Stimulated activated CD4-positive, alpha-beta T cell treated with anti-CD3 and anti-CD28 coated beads, Interleukin-15, amount 100 ng/mL, for 1 hour (primary cell): ENCODE measurements around the gene UGT3A1.
"Not testable (repeated sequence)": the region's sequence is repeated elsewhere in the genome, so short reads cannot be mapped to it uniquely, and the experiment has no call there.

Source experiments
- DNase-seq, 2 donors: peaks; one replicate each; pipeline ENCODE4 v3.0.0-alpha.2; 2020; ENCODE audit warnings: low read depth in 1 of 2, low spot score in 1 of 2

Gene UGT3A1, protein sequence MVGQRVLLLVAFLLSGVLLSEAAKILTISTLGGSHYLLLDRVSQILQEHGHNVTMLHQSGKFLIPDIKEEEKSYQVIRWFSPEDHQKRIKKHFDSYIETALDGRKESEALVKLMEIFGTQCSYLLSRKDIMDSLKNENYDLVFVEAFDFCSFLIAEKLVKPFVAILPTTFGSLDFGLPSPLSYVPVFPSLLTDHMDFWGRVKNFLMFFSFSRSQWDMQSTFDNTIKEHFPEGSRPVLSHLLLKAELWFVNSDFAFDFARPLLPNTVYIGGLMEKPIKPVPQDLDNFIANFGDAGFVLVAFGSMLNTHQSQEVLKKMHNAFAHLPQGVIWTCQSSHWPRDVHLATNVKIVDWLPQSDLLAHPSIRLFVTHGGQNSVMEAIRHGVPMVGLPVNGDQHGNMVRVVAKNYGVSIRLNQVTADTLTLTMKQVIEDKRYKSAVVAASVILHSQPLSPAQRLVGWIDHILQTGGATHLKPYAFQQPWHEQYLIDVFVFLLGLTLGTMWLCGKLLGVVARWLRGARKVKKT

DNA sequence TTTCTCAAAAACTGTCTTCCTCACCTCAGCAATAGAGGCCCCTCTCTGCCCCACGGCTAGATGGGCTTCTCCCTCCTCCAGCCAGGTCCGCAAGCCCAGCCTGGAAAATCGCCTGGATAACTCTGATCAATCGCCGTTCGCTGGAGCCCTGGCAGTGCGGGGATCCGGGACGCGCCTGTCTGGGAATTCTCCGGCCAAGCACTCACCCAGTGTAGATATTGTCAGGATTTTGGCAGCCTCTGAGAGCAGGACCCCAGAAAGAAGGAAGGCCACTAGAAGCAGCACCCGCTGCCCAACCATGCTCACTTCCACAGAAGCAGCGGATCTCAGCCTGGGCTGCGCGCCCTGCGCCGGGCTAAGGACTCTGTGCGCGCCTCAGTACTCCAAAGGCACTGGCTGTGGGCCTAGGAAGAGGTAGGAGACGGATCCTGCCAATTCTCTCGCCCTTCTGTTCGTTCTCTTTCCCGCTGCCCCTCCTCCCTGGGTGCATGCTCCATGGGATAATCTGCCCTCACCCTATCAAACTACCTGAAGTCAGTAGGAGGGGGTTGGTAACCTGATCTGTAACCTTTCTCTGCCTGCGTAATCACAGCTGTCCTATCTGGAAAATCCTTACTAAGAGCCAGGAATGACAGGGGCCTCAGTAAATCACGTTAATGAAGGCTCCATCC lies at the start of gene UGT3A1:
UGT3A1 (minus strand) TSS at position 450 of the 671 bp plus-strand sequence; CDS start at position 300, 150 bp downstream.
- DNase-seq, result no peak

DNA sequence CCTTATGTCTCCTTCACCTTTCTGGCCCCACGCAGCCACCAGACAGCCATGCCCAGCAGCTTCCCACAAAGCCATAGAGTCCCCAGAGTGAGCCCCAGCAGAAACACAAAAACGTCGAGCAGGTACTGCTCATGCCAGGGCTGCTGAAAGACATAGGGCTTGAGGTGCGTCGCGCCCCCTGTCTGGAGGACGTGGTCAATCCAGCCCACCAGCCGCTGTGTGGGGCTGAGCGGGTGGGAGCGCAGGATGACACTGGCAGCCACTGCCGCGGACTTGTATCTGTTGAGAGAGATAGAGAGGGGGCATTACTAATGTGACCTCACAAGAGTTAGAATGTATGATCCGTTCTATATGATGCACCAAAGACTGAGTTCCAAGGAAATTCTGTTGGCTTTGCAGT lies 44.5 kb upstream of the UGT3A1 start:
- DNase-seq, result no peak

DNA sequence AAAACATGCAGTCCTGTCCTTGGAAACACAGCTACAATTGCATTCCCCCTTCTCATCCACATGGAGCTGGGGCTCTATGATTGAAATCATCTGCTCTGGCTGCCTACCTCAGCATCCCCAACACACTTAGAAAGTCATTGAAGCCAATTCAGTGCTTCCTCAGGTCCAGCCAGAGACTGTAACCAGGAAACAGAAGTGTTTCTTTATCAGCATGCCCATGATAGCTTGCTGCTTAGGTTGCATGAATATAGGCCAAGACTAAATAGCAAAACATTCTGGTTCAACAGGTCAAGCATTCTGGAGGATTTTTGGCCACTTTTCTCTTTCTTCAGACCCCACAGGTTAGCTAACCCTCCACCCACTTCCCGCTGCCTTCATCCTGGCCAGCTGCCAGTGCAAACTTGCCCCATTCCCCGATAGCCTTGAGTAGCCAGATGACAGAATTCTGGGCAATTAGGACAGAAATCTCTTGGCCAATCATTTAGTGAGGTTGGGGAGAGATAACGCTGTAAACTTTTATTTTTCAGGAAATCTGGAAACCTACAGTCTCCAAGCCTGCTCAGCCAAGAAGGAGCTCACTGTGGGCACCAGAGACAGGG lies 43.4 kb upstream of the UGT3A1 start:
- not testable (repeated sequence) for DNase-seq

DNA sequence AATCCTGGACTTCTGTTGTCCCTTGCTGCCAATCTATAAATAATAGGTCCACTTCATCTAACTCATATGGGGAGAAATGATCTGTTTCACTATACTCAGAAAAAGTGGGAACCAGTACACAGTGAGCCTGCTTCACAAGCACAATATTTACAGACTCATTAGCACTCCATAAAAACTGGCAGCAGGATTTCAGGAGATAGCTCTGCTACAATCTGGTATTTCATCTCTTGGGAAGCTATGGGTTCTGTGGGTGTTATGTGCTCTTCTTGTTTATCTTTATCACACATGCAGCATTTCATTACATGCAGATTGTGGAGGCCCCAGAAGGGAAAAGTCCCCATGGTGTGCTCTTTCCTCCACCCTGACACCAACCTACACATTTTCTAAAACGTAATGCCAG lies 42.3 kb upstream of the UGT3A1 start:
- no peak for DNase-seq

DNA sequence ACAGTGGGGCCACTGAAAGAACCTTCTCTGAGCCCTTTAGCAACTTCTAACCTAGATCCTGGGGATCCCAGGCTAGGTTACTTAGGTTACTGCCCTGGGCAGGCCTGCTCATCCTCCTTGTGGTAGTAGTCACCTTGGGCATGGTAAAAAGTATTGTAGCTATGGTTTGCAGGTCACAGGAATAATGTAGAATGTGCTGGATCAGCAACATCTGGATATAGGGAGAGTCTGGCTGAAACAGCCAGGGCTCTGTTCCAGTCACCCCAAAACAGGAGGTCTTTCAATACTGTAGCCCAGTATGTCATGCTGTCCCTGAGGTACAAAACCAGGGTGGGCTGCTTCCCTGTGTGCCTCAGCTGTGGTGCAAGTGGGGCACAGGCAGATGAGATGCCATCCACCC lies 41.9 kb upstream of the UGT3A1 start:
- no peak for DNase-seq

DNA sequence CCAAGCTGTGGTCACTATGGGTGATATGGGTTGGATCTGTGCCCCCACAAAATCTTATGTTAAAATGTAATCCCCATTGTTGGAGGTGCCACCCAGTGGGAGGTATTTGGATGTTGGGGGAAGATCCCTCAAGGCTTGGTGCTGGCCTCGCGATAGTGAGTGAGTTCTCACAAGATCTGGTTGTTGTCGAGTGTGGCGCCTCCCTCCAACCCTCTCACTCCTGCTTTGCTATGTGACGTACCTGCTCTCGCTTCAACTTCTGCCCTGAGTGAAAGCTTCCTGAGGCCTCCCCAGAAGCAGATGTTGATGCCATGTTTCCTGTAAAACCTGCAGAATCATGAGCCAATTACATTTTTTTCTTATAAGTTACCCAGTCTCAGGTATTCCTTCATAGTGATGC lies 40.0 kb upstream of the UGT3A1 start:
- no peak for DNase-seq

DNA sequence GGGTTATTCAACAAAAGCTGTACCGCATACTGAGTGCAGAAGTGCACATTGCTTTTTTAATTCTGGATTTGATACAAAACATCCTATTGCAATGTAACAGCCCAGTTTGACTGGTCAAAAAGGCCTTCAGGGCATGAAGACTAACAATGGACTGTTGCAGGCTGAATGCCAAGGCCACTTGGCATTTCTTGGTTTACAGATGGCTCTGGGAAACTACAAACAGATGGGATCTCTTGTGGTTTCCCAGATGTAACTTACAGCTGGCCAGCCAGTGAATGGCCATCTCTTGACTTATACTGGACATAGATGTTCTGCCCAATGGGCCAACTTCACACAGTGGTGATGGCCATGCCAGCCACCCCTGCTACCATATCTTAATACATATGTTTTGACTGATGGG lies 38.7 kb upstream of the UGT3A1 start:
- DNase-seq, result no peak

DNA sequence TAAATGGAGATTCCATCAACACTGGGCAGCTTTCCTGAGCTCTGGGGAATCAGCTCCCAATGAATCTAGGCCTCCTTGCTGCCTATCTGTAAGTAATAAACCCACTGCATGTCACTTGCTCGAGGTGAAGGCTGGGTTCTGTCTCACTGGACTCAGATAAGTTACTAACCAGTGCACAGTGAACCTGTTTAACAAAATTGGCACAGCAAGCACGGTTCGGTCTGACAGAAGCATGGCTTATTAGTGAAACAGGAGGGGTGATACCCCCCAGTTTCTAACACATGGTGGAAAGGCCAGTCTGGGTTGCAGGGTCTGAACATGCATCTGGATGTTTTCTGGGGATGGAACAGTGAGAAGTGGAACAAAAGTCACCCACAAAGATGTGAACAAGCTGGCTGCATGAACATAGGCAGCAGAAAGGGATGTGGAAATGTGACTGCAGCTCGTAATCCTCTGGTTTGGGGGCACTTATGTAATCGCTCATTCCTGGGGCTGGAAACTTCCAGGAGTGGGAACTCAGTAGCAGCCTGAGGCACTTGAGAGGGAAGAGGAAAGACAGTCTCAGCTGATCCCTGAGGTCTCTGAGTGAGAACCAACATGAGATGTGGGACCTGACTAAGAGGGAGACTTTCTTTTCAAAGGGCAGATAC lies 37.8 kb upstream of the UGT3A1 start:
- no peak for DNase-seq

DNA sequence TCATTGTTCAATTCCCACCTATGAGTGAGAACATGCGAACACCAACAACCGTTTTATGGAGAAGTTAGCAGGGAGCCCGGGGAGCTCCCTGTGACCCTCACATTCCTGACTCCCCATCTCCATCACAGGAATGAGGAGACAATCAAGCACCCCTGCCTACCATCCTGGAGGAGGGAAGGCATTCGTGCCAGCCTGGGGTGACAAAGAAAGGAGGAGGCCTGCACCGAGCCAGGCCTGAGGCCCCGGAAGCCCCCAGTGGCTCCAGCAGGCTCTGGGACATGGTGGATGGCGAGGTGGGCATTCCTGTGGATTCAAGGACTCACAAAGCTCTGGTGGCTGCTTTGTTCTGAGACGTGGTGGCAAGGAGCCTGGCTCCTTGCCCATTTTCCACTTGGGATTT lies 36.5 kb upstream of the UGT3A1 start:
- DNase-seq, result no peak

DNA sequence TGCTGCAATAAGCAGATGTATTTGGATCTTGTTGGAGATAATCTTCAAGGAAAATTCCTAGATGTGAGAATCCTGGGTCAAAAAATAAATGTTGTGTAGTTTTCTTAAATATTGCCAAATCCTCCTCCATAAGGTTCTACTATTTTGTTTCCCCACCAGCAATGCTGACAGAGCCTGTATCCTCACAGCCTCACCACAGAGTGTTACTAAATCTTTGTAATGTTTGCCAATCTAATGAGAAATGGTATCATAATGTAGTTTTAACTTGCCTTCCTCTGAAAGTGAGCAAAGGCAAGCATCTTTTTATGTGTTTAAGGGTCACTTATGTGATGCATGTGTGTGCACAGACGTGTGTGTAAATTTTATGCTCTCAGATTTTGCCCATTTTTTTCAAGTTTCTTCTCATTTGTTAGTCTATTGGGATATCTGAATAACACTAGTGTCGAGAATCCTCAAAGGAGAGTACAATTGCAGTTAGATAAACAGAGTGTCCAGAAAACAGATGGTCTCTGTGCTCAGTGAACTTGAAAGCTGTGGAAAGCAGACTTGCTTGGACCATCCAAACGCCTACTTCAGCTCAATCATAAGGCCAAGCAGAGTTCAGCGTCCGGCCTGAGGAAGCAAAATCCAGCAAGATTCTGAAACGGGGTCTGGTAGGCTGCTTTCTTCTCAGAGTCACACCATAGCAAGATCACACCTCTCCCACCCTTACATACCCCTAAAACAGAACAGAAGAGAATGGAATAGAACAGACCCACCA lies 35.7 kb upstream of the UGT3A1 start:
- DNase-seq, result no peak

DNA sequence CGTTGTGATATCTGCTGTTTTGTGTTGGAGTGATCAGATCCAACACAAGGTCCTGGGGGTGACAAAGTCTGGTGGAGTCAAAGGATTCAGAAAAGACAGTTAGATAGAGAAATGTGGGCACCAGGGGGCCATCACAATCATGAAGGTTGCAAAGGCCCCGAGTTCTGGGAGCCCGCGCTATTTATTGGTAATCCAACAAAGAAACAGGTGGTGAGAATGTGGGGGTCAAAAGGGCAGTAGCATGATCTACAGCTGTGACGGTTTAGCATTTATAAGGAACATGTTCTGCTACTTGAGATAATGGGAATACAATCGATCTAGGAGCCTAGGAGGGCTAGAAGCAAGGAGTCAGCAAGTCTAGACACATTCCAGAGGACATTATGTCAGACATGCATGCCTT lies 31.1 kb upstream of the UGT3A1 start:
- DNase-seq, result not testable (repeated sequence)

DNA sequence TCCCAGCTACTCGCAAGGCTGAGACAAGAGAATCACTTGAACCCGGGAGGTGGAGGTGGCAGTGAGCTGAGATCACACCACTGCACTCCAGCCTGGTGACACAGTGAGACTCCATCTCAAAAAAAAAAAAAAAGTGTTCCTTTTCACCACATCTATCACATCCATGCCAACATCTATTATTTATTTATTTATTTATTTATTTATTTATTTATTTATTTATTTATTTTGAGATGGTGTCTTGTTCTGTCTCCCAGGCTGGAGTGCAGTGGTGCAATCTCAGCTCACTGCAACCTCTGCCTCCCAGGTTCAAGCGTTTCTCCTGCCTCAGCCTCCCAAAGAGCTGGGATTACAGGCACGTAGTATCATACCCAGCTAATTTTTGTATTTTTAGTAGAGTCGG lies 28.4 kb upstream of the UGT3A1 start:
- not testable (repeated sequence) for DNase-seq

DNA sequence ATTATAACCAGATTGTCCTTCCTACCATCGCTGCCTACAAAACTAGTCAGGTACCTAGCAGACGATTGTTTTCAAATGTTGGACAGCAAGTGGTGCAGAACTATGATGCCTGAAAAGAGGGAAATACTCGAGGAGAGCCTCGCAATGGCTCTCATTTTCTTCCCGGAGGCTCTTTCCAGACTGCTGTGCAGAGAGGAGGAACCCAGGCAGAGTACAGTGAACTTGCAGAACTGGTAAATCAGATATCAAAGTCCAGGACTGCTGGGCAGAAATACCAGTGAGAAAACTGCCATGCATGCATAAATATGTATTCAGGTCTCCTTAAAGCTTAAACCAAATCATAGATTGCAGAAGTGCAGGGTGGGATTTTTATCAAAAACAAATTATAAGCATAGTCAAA lies 26.4 kb upstream of the UGT3A1 start:
- no peak for DNase-seq

DNA sequence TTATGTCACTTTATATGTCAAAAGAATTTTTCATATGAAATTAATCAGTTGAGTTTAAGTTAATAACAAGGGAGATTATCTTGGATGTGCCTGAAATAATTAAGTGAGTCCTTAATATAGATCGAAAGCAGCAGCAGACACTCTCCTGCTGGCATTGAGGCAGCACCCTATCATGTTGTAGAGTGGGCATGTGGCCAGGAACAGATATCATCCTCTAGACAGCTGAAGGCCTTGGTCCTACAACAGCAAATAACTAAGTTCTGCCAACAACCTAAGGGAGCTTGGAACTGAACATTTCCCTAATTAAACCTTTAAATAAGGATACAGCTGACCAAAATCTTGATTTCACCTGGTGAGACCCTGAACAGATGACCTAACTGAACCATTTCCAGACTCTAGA lies 25.8 kb upstream of the UGT3A1 start:
- no peak for DNase-seq

DNA sequence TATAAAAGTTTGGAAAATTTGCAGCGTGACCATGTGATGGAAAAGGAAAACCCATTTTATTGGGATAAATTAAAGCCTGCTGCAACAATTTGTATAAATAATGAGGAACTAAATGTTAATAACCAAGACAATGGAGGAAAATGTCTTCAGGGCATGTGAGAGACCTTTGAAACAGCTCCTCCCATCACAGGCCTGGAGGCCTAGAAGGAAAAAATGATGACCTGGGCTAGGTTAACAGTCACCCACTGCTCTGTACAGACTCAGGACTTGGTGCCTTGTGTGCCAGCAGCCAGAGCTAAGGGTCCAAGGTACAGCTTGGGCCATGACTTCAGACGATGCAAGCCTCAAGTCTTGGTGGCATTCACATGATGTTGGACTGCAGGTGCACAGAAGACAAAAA lies 22.0 kb upstream of the UGT3A1 start:
- no peak for DNase-seq

DNA sequence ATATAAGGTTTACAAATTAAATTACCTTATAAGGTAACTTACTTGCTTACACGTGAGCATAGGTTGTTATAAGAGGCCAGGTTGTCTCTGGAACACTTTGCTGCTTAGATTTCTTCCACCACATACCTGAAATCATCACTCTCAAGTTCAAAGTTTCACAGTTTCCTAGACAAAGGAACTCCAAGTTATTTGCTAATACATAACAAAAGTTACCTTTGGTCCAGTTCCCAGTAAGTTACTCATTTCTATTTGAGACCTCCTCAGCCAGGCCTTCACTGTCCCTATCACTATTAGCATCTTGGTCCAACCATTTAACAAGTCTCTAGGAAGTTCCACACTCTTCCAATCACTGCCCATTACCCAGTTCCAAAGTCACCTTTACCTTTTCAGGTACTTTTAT lies 18.5 kb upstream of the UGT3A1 start:
- DNase-seq, result no peak

DNA sequence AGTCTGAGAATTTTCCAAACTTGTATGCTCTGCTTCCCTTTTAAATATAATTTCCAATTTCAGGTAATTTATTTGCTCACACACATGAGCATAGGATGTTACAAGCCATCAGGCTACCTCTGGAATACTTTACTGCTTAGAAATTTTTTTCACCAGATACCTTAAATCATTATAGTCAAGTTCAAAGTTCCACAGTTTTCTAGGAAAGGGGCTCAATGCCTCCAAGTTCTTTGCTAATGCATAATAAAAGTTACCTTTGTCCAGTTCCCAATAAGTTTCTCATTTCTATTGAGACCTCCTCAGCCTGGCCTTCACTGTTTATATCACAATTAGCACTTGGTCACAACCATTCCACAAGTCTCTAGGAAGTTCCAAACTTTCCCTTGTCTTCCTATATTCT lies 16.2 kb upstream of the UGT3A1 start:
- DNase-seq, result no peak

DNA sequence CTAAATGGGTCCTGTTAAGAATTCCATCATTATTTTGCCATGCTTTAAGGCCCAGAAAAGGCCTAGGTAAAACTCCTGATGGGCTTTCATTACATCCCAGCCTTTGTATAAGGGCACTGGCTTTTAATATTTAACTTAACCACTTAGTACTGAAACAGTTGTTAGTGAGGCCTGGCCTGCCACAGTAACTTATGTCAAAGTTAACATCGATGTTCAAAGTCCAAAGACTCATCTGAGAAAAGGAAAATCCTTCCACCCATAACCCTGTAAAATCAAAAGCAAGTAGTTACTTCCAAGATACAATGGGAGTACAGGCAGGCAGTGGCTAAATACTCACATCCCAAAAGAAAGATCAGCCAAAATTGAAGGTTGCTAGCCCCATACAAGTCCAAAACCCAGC lies 15.0 kb upstream of the UGT3A1 start:
- DNase-seq, result no peak

DNA sequence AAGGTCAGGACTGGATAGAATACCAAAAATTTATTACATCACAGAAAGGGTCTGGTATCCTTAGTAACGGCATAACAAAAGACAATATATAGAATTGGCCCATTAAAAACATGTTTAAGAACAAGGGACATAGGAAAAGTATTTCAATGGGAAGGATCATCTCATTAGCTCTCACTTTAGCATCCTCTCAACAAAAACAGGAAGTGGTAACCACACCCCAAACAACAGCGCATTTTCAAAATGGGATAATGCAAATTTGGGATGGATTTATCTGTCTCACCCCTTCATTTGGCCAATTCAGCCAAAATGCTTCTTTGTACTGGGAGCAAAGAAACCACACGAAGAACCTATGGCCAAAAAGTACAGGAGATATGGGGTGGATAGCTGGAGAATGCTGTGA lies 9.8 kb upstream of the UGT3A1 start:
- no peak for DNase-seq

DNA sequence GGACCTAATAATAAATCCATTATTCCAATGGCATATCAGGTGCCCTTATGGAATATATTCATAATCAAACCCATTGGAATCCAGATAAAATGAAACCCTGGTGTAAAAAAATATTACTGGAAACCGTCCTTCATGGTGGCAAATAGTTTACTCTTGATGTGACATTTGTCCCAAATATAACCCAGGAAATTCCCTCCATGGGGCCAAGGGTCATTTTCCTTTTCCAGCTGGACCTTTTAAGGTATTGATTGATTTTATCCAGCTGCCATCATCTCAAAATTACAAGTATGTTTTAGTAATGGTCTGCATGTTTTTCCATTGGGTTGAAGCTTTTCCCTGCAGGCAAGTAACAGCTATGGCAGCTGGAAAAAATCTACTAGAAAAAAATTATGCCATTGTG lies 8.4 kb upstream of the UGT3A1 start:
- no peak for DNase-seq

DNA sequence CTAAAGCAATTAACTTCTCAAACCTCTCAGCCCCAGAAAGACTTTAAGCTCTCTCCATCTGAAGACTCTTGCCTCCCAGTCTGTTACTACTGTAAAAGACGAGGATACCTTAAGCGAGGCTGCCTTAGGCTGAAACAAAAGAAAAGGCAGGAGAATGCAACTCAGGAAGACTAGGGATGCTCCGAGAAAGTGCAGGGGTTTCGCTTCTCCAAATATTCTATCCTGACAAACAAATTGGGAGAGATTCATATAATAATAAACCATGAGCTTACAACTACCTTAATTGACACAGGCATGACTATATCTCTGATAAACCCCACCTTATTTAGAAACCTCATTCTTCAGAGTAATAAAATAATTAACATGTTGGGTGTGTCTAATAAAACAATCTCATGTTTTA lies 4.9 kb upstream of the UGT3A1 start:
- no peak for DNase-seq
